BLaER1 (cell line): ENCODE measurements around the gene RANBP10.

ENCODE experiments used
- H3K27ac ChIP-seq: shearing (Covaris generic); formaldehyde crosslinking; 2 replicates; pipeline ENCODE4 v1.8.1; 2022
- H3K27me3 ChIP-seq: shearing (Covaris generic); formaldehyde crosslinking; 2 replicates; pipeline ENCODE4 v1.8.1; 2022
- H3K36me3 ChIP-seq: shearing (Covaris generic); formaldehyde crosslinking; 2 replicates; pipeline ENCODE4 v1.8.1; 2022
- H3K4me1 ChIP-seq: shearing (Covaris generic); formaldehyde crosslinking; 2 replicates; pipeline ENCODE4 v1.8.1; 2022
- H3K4me2 ChIP-seq: shearing (Covaris generic); formaldehyde crosslinking; 2 replicates; pipeline ENCODE4 v1.8.1; 2022
- H3K4me3 ChIP-seq: shearing (Covaris generic); formaldehyde crosslinking; 2 replicates; pipeline ENCODE4 v1.8.1; 2022
- H3K9ac ChIP-seq: shearing (Covaris generic); formaldehyde crosslinking; 2 replicates; pipeline ENCODE4 v1.8.1; 2022
- H3K9me3 ChIP-seq: shearing (Covaris generic); formaldehyde crosslinking; 2 replicates; pipeline ENCODE4 v1.8.1; 2022
- H4K20me1 ChIP-seq: shearing (Covaris generic); formaldehyde crosslinking; 2 replicates; pipeline ENCODE4 v1.8.1; 2022
- Cebpa-rat ChIP-seq: shearing (Covaris generic); IDR thresholded peaks from 2 replicates; pipeline ENCODE4 v1.8.1; 2022

Gene RANBP10

GRCh38 chr16:67782567-67783352 is 23.6 kb downstream of the RANBP10 start:
- H3K9ac ChIP-seq, result no peak overlapping the region
- H3K4me3 ChIP-seq, result no peak overlapping the region
- no peak overlapping the region for H3K27ac ChIP-seq
- no peaks in the 10 kb centered on the region for H3K27me3 ChIP-seq
- no peak overlapping the region for H3K4me2 ChIP-seq
- TF ChIP-seq Cebpa-rat, result no peak
- peaks cover 81% of the 10 kb centered on the region for H3K36me3 ChIP-seq
- peaks cover 75% of the 10 kb centered on the region for H4K20me1 ChIP-seq
- peaks cover 13% of the 10 kb centered on the region; the same call in 1 of the 2 replicates for H3K4me1 ChIP-seq
- peaks cover 5% of the 10 kb centered on the region; the same call in 1 of the 2 replicates for H3K9me3 ChIP-seq

DNA sequence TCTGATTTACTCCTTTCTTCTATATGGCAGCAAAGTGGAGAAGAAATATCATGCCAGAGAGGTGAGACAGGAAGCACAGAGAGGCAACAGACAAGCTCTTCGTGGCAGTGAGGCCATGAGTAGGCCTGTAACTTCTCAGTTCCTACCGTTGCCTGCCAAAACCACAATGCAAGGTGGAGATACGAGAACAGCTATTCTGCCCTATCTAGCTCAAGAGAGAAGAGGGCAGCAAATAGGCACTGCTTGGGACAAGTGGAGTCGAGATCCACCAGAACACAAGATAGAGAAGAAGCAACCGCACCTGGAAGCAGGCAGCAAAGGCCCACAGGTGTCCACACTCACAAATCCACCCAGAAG is 24.8 kb downstream of the RANBP10 start:
- H3K36me3 ChIP-seq, result peaks cover 69% of the 10 kb centered on the region
- peaks cover 5% of the 10 kb centered on the region; the same call in 1 of the 2 replicates for H3K9me3 ChIP-seq
- no peak overlapping the region for H3K27ac ChIP-seq
- no peak overlapping the region for H3K9ac ChIP-seq
- no peak overlapping the region for H3K4me2 ChIP-seq
- H3K4me3 ChIP-seq, result no peak overlapping the region
- peaks cover 74% of the 10 kb centered on the region for H4K20me1 ChIP-seq
- H3K4me1 ChIP-seq, result peaks cover 13% of the 10 kb centered on the region; the same call in 1 of the 2 replicates
- H3K27me3 ChIP-seq, result no peaks in the 10 kb centered on the region
- TF ChIP-seq Cebpa-rat, result no peak

DNA sequence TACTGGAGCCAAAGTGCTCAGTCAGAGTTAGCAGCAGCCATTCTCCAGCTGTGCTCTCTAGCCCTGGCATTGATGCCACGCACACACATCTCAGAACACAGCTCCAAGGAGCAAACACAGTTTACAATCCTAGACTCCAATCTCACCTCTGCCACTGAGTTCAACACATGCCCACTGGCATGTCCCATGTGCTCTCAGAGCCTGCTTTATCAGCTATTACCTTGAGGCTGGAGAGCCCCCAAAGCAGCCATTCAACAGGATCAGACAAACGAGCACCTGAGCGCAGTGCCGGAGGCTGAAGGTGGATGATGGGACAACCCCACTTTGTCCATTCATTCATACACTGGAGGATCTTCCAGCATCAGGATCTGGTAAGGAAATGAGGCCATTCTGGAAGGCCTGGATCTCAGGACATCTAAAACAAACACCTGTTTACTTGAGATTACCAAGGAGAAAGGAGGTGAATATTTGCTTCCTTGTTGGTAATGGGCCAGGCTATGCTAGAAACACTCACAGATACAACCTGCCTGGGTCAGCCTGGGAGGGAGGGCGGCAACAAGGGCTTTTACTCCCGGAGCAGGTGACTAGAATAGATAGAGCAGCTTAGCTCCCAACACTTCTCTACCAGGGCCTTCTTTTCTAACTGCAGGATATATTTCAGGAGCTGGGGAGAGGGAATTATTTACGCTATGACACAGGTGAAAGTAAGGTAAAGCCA is 25.4 kb downstream of the RANBP10 start:
- Histone ChIP-seq H3K27me3 (no peaks in the 10 kb centered on the region), H3K4me2 (no peak overlapping the region), H3K36me3 (peaks cover 69% of the 10 kb centered on the region), H4K20me1 (peaks cover 71% of the 10 kb centered on the region), H3K27ac (no peak overlapping the region), H3K4me3 (no peak overlapping the region), H3K9ac (no peak overlapping the region), H3K9me3 (peaks cover 5% of the 10 kb centered on the region; the same call in 1 of the 2 replicates), H3K4me1 (peaks cover 13% of the 10 kb centered on the region; the same call in 1 of the 2 replicates)
- no peak for TF ChIP-seq Cebpa-rat

GRCh38 chr16:67779256-67780014 is 26.9 kb downstream of the RANBP10 start:
- no peak overlapping the region for H3K4me3 ChIP-seq
- no peak for TF ChIP-seq Cebpa-rat
- H4K20me1 ChIP-seq, result peaks cover 74% of the 10 kb centered on the region
- no peaks in the 10 kb centered on the region for H3K27me3 ChIP-seq
- no peak overlapping the region for H3K9ac ChIP-seq
- H3K36me3 ChIP-seq, result peaks cover 68% of the 10 kb centered on the region
- peaks cover 2% of the 10 kb centered on the region; the same call in 1 of the 2 replicates for H3K9me3 ChIP-seq
- peaks cover 13% of the 10 kb centered on the region; the same call in 1 of the 2 replicates for H3K4me1 ChIP-seq
- H3K4me2 ChIP-seq, result no peak overlapping the region
- H3K27ac ChIP-seq, result no peak overlapping the region

DNA sequence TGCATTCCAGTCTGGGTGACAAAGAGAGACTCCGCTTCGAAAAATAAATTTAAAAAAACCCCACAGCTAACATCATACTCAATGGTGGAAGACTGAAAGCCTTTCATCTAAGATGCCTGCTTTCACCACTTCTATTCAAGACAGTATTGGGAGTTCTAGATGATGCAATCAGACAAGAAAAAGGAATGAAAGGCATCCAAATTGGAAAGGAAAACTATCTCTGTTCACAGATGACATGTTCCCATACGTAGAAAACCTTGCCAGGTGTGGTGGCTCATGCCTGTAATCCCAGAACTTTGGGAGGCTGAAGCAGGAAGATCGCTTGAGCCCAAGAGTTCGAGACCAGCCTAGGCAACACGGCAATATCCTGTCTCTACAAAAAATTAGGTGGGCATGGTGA is 31.1 kb downstream of the RANBP10 start:
- Histone ChIP-seq H3K9me3 (no peaks in the 10 kb centered on the region), H3K27ac (no peak overlapping the region), H4K20me1 (peaks cover 78% of the 10 kb centered on the region), H3K36me3 (peaks cover 72% of the 10 kb centered on the region), H3K4me2 (no peak overlapping the region), H3K4me3 (no peak overlapping the region), H3K27me3 (no peaks in the 10 kb centered on the region), H3K9ac (no peak overlapping the region), H3K4me1 (peaks cover 24% of the 10 kb centered on the region)
- no peak for TF ChIP-seq Cebpa-rat

- no peaks in the 10 kb centered on the region for H3K27me3 ChIP-seq
- H3K4me1 ChIP-seq, result peaks cover 15% of the 10 kb centered on the region
- no peak overlapping the region for H3K4me2 ChIP-seq
Measured at GRCh38 chr16:67774457-67774853, 31.9 kb downstream of the RANBP10 start.

DNA sequence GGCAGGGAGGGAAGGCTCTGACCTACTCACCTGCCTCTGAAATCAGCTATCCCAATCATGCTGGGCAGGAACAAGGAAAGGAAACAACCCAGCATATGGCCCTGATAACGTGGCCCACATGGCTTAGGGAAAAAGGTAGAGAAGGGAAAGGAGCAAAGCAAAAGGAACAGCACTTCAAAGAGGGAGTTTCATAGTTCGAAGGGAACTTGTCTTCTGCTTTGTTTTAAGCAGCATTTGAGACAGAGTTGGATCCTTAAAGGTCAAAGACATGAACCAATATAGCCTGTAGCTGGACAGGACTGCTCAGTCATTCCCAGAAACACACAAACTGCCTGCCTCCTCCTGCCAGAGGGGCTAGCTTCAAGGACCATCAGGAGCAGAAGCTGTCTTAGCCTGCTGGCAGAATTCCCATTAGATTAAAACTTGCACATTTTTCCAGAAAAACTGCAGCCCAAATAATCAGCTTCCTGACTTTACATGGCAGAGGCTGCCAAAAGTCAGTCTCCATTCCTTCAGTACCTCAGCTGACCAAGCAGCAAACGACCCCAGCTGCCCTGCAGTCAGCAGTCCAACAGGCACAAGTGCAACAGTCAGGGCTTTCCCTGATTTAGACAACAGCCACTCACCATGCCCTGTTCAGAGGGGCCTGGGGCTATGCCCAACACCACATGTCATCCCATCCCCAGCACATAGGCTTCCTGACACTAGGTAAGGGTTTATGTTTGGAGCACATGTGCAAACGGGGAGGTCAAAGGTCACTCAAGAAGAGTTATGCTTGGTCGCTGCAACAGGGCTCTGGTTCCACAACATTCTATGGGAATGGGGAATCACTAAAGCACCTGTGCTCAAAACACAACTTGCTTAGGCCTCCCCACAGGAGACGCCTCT is 32.5 kb downstream of the RANBP10 start:
- Histone ChIP-seq H3K4me2 (no peak overlapping the region), H3K9me3 (no peaks in the 10 kb centered on the region), H4K20me1 (peaks cover 67% of the 10 kb centered on the region), H3K4me3 (no peak overlapping the region), H3K36me3 (peaks cover 78% of the 10 kb centered on the region), H3K27me3 (no peaks in the 10 kb centered on the region), H3K9ac (no peak overlapping the region), H3K4me1 (peaks cover 14% of the 10 kb centered on the region), H3K27ac (no peak overlapping the region)
- no peak for TF ChIP-seq Cebpa-rat

More at GRCh38 chr16:67774457-67774853, 31.9 kb downstream of the RANBP10 start:
- Histone ChIP-seq H3K27ac (no peak overlapping the region), H3K36me3 (peaks cover 75% of the 10 kb centered on the region), H3K4me3 (no peak overlapping the region), H3K9ac (no peak overlapping the region), H3K9me3 (no peaks in the 10 kb centered on the region), H4K20me1 (peaks cover 70% of the 10 kb centered on the region)
- TF ChIP-seq Cebpa-rat, result no peak

- no peak overlapping the region for H3K27ac ChIP-seq
- H3K9me3 ChIP-seq, result no peaks in the 10 kb centered on the region
- TF ChIP-seq Cebpa-rat, result no peak
- peaks cover 84% of the 10 kb centered on the region for H3K36me3 ChIP-seq
- H3K4me3 ChIP-seq, result no peak overlapping the region
- H3K4me1 ChIP-seq, result peaks cover 14% of the 10 kb centered on the region
- peak overlapping the region; percentile 45; the same call in 1 of the 2 replicates for H3K4me2 ChIP-seq
- no peaks in the 10 kb centered on the region for H3K27me3 ChIP-seq
- no peak overlapping the region for H3K9ac ChIP-seq
- H4K20me1 ChIP-seq, result peaks cover 67% of the 10 kb centered on the region
Measured at GRCh38 chr16:67773099-67773498, 33.3 kb downstream of the RANBP10 start.
